NCI-H510A (cell line): ENCODE measurements around the gene PHLPP1.

Experiments
- DNase-seq: peaks from one replicate; lab custom pipeline; 2025; lab: John Stamatoyannopoulos, UW

PHLPP1 gene

GRCh38 chr18:62744076-62744968, 29.0 kb downstream of the PHLPP1 start:
- no peak for DNase-seq

GRCh38 chr18:62745089-62745751, 29.9 kb downstream of the PHLPP1 start:
- no peak for DNase-seq

GRCh38 chr18:62749389-62749788, 34.0 kb downstream of the PHLPP1 start:
- no peak for DNase-seq

- DNase-seq: no peak
Observed at GRCh38 chr18:62751341-62751821, 36.0 kb downstream of the PHLPP1 start.

- no peak for DNase-seq
Observed at GRCh38 chr18:62751977-62752376, 36.6 kb downstream of the PHLPP1 start.

GRCh38 chr18:62754026-62754425, 38.7 kb downstream of the PHLPP1 start:
- no peak for DNase-seq

GRCh38 chr18:62755454-62755853, 40.1 kb downstream of the PHLPP1 start:
- no peak for DNase-seq

DNA sequence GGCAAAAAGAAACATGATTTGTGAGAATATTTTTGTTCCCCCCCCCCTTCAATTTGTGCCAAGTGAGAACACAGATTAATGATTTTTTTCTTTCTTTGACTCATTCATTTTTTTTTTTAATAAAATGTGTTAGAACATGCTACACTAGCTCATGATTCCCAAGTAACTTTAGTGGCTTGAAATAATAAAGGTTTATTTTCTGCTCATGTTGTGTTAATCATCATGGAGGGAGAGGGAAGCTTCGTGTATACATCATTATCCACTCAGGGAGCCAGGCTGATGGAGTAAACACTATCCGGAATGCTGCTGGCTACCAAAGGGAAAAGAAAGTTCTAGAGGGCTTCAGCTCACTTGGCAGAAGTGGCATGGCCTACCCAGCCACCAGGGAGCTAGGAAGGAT, 40.6 kb downstream of the PHLPP1 start:
- DNase-seq: no peak

GRCh38 chr18:62757399-62758010, 42.2 kb downstream of the PHLPP1 start:
- no peak for DNase-seq

DNA sequence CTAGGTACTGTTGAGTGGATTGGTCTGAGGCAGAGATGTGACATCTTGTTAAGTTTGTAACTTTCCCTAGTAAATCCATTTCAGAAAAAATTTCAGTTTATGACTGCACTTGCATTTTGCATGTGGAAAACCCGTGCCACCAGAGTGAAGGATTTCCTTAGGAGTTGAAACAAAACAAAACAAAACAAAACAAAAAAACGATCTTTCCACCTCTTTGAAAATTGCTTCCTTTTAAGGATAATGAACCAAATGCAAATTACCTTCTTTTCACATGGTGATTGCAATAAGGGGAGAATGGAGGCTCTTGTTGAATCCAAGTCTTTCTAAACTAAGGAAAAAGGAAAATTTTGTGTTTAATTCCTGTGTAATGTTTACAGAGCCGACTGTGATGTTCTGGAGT, 43.2 kb downstream of the PHLPP1 start:
- no peak for DNase-seq

DNA sequence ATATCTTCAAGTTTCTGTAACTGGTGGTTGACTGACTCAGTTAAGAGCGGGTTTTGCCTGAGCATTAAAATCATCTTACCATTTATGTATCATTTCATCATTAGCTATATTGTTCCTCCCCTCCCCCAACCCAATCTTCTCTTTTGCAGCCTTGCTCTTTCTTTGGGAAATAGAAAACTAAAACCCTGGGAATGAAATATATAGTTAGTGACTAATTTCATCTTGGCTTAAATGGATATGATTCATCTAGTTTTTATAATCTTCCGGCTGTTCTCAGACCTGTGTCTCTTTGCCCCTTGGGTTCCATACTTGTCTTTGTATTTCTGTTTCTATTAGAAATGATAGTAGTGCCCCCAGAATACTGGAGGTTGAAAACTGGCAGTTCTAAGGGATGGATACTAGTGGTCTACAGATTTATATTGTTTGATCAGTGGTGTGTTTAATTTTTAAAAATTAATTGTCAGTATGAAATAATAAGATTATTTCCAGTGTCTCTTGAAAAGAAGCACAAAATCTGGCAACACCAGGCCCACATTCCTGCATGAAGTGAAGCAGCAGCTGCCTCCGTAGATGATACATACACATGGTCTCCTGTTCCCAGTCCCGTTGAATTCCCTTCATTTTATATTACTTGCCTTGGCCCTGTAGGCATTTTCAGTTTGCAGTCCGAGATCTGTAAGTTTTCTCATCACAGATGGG, 44.5 kb downstream of the PHLPP1 start:
- DNase-seq: no peak

DNA sequence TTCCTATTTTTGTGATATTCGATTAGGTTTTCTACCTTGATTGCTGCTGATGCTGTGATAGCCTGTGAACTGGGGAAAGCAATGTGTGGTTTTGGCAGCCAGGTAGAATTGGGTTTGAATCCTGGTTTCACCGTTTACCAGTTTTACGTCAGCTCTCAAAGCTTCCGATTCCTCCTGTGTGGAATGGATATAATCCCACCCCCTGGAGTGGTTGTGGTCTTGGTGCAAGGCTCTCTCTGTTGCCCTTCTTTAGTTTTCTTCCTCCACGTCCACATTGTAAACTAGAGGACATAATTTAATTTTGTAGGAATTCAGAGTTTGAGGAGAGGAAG, 45.0 kb downstream of the PHLPP1 start:
- DNase-seq: no peak

- DNase-seq: no peak
Observed at GRCh38 chr18:62763101-62763521, 47.8 kb downstream of the PHLPP1 start.

- no peak for DNase-seq
Observed at GRCh38 chr18:62766266-62766665, 50.9 kb downstream of the PHLPP1 start.

GRCh38 chr18:62767321-62767720, 52.0 kb downstream of the PHLPP1 start:
- no peak for DNase-seq

- DNase-seq: no peak
Observed at GRCh38 chr18:62767836-62768557, 52.7 kb downstream of the PHLPP1 start.

GRCh38 chr18:62768558-62768943, 53.2 kb downstream of the PHLPP1 start:
- no peak for DNase-seq

DNA sequence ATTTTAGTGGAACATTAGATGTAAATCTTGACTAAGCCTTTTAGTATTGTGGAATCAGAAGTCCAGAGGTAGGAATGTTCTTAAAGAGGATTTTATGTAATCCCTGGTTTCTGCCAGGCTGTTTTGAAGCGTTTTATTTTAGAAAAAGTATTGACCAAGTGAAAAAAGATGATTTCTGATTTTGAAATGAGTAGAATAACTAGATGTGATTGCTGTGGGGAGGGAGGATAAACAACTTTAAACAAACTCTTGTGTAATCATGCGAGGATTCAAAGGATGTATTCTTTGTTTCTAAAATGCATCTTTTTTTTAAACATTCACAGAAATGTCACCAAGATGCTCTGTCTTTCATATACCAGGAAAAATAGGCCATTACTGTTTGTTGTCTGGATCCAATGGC, 53.9 kb downstream of the PHLPP1 start:
- DNase-seq: no peak

DNA sequence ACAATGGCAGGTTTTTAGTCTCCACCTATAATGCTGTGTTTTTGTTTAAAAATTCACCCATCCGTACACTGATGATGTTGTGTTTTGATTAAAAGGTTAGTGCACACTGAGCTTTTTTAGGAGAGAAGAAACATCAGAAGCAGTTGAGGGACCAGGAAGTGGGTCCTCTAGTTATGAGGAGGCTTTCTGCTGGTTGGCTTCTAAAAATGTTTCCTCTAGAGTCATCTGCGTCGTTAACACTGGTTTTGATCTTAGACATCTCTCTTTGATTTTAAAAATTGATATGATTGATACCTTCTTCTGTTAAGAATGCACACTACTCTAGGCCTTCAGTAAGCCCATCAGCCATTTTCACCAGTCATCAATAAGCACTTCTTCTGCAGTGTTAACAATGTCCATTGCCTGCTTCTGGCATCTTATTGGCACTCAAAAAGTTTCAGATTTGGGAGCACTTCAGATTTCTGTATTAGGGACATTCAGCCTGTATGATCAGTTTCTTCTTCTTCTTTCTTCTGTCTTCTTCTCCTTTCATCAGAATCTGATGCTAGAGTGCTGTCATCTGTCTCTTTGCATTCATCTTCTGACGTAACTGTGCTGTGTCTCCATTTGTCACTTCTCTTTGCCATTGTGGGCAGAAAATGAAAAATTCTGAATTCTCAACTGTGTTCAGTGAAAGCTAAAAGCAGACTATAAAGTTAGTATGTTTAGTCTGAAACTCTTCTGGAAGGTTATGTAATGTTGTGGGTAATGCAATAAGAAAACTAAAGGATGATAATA, 56.3 kb downstream of the PHLPP1 start:
- no peak for DNase-seq

DNA sequence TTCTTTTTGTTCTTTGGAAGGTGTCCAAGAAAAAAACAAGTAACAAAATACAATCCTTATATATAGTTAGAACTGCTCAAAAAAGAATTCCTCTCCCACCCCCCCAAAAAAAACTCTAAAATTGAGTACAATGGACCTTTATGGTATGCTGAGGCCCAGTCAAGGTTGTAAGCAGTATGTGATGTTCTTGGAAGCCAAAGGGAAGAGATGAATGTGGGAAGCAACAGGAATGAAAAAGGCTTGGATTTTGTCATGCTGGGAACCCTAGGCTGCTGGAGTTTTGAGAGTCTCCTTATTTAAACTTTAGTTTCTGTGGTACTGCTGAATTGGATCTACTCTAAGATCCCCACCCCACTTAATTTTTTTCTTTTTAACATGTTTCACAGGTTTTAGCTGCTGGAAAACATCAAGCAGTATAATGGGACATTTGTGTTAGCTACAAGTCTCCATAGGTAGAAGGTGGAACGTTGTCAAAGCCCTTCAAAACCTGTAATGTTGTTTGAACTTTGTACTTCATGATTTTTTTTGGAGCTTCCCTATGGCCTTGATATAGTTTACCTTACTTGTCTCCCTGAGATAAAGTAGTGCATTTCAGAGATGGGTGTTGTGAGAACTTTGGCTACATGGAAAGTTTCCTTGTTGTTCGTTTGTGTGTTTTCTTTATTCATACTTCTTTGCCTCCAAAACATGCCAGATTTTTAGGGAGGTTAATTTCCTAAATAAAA, 57.7 kb downstream of the PHLPP1 start:
- DNase-seq: no peak
